HS-27A (cell line): ENCODE results near the gene PI16.
"Not testable (repeated sequence)": the region's sequence is repeated elsewhere in the genome, so short reads cannot be mapped to it uniquely, and the experiment has no call there.

Source experiments
- DNase-seq: peaks from one replicate; pipeline ENCODE4 v3.0.0-alpha.2; 2012; ENCODE audit warnings: low read depth, missing footprints

The PI16 gene

DNA sequence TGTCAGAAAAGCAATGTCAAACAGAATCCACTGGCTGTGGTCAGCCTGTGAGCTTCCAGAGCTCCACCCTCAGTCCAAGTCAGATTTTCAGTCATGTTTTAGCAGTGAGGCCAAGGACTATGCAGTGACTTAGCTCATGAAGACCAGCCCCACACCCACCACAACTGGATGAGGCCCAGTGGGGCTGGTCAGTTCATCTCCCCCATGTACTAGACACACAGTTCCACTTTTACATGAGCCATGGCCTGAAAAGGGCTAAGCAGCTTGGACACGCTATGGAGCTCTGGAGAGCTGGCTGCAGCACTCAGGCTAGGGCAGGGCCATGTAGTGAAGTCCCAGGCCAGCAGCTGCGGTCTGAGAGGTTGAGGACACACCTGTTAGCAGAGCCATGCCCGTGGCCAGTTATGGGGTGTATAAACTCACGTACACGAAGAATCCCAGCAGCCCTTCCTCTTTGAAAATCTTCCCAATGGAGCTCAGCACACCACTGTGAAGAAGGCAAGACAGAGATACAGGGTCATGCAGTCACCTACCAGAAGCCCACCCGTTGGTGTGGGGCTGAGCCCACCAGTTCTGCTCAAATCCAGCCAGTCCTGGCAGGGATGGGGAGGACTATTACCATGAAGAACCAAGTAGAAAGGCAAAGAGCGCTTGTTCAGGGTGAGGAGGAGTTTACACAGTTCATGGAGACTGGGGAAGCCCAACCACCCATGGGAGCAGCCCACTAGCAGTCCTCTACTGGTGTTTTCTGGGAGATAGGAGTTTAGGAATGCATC, 20.9 kb downstream of the PI16 start:
- DNase-seq, result no peak

GRCh38 chr6:36976007-36976264, 21.4 kb downstream of the PI16 start:
- no peak for DNase-seq

DNA sequence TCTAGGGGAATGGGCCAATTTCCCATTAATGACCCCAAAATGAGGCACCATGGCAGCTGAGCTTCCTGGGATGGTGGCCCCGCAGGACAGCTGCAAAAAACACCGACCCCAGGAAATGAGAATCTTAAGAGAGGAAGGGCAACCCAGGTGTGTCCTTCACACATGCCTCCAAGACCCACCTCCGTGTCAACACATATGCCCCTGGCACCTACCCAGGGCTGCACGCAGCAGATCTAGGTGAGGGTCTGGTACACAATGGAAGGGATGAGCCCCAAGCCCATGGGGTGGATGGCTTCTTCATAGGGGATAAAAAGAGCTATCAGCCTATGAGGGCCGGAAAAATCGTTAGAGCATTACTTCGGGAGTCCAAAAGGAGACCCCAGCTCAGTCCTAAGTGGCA, 22.0 kb downstream of the PI16 start:
- no peak for DNase-seq

DNA sequence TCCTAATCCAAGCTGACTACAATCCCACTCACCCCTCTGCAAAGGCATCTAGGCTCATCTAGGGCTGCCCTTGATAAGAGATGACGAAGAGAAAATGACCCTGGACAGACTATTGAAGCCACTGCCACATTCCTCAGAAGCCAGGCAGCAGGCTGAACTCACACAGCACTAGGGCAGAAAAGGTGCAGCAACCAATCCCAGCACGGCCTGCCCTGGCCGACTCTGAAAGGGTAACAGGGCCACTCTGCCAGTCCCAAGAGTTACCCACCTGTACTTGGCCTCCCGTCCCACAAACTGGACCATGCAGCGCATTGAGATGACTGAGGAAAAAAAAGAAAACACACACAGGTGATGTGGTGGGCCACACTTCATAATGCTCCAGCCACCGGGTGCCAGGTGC, 22.4 kb downstream of the PI16 start:
- no peak for DNase-seq

- DNase-seq, result no peak
These were observed 23.0 kb downstream of the PI16 start for GRCh38 chr6:36977470-36977941.

DNA sequence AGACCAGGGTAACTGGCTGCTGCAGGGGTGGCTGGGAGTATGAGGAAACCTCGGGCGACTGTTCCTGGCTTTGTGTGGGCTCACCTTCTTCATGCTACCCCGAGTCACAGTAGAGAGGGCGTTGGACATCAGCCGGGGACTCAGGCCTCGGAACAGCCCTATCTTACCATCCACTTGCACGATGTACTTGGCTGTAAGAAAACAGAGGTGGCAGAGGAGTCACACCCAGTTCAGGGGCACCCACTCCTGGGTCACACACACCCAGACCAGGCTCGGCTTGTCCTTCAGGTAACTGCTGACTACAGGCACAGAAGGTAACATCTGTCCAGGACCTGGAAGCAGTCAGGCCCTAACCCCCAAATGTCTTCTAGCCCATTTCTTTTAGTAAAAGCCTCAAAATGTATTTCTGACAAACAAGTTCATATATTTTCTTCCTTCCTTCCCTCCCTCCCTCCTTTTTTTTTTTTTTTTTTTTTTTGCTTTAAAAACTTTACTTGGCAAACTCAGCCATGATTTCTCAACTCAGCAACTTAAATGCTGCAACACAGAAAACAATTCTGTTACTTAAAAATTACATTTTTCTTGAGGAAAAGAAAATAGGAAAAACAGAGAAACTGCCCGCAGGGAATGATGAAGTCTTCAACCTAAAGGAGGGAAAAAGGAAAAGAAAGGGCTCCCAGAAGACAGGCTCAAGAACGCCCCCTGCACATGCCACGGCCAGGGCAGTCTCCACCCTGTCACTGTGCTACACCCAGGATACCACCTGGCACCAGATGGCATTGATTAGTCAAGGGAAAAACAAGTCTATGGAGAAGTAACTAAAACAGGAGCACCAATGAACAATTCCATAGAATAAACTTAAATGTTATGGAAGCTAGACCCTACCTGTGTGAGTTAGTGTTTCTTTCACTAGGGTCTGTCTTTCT, 24.1 kb downstream of the PI16 start:
- no peak for DNase-seq

DNA sequence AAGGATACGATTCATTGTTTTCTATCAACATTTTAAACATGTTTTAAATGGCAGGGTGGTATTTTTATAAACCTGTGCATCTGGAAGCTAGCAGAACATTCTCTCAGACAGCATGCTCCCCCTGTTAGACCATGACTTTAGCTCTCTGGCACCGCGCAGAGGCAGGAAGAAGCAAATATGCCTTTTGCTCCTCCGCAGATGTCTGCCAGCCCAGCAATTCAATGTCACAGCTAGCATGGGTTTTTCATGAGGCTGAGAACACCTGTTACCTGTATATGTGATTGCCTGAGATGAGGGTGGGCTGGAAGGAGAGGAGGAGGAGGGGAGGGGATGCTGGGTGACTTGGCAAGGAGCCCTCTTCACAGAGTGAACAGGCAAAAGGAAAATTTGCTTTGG, 24.8 kb downstream of the PI16 start:
- DNase-seq, result no peak

GRCh38 chr6:36980129-36980528, 25.6 kb downstream of the PI16 start:
- no peak for DNase-seq

- no peak for DNase-seq
These were observed 26.5 kb downstream of the PI16 start for GRCh38 chr6:36980876-36981619.

DNA sequence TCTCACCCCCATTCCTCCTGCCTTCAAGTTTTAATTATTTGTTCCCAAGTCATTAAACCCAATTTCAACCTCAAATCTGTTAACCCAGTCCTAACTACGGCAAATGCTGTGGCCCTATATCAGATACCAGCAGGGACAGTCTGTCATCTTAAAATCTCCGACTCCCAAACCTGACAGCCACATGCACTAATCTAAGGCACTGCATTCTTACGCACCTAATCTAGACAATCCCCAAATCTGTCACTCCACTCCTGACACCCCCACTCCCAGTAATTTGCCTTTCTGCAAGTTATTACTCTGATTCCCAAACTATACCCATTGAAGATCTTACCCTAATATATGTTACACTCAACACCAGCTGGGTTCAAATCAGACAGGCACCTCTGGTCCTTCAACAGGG, 29.0 kb downstream of the PI16 start:
- no peak for DNase-seq

DNA sequence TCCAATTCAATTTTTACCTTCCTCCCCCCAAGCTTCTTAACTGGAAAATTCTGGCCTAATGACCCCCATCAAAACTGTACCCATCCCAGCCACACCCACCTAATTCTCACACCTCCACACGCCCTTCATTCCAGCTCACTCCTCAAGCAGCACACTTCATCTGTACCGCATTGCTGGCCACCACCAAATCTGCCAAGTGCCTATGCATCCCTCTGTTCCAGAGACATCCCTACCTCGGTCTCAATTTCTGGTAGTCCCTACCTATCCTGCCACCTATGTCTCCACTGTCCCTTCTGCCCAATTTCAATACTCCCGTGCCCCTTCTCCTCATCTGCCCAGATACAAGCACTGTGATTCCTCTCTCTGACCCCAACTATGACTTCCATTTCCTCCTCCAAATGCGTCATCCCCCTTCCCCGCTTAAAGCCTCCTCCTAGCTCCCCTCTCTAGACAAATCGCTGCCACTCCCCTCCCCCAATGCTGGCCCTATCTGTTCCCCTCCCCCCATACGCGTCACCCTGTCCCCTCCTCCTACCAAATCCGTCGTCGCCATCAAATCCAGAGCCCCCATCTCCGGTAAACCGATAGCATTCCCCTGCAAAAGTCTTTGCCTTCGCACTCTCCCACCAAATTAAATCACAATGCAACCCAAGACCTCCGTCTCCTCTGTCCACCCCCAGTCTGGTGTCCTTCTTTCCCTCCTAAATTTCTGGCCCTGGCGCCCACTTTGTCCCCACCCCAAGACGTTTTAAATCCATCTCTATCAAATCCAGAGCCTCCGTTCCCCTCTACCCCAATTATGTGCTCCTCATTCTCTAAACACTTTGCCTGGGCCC, 30.3 kb downstream of the PI16 start:
- DNase-seq, result peak; percentile 51

GRCh38 chr6:36985417-36985807, 30.9 kb downstream of the PI16 start:
- no peak for DNase-seq

- DNase-seq, result peak; percentile 68
These were observed 31.5 kb downstream of the PI16 start, which contains the start of gene MTCH1 for GRCh38 chr6:36985808-36986703. Gene MTCH1 (minus strand): TSS chr6:36986196. CDS start chr6:36986173, 23 bp downstream.

GRCh38 chr6:36986704-36987047, 32.1 kb downstream of the PI16 start:
- DNase-seq, result no peak

GRCh38 chr6:36989264-36989663, 34.7 kb downstream of the PI16 start:
- DNase-seq, result no peak

DNA sequence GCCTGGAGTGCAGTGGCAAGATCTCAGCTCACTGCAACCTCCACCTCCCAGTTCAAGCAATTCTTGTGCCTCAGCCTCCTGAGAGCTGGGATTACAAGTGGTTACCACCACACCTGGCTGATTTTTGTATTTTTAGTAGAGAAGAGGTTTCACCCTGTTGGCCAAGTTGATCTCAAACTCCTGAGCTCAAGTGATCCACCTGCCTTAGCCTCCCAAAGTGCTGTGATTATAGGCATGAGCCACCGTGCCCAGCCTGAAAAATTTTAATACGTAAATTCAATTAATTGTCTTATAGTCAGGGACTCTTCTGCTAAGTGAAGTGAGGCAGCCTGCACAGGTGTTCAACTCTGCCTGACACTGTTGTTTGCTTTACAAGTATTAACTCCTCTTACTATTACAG, 35.9 kb downstream of the PI16 start:
- DNase-seq, result not testable (repeated sequence)

- no peak for DNase-seq
These were observed 43.5 kb downstream of the PI16 start for GRCh38 chr6:36997811-36998722.

DNA sequence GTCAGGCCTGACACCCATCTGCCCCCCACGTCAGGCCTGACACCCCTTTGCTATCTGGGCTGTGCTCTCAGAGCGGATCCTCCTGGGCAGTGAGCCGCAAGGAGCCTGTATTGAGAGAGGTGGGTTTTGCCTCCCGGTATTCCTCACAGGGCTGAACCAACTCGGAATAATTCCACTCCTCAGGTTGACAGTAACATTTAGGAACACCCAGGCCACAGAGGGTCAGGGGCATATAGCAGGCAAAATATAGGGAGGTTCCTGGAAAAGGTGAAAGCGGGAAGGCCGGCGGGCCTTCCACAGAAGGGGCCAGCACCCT, 44.1 kb downstream of the PI16 start:
- no peak for DNase-seq

DNA sequence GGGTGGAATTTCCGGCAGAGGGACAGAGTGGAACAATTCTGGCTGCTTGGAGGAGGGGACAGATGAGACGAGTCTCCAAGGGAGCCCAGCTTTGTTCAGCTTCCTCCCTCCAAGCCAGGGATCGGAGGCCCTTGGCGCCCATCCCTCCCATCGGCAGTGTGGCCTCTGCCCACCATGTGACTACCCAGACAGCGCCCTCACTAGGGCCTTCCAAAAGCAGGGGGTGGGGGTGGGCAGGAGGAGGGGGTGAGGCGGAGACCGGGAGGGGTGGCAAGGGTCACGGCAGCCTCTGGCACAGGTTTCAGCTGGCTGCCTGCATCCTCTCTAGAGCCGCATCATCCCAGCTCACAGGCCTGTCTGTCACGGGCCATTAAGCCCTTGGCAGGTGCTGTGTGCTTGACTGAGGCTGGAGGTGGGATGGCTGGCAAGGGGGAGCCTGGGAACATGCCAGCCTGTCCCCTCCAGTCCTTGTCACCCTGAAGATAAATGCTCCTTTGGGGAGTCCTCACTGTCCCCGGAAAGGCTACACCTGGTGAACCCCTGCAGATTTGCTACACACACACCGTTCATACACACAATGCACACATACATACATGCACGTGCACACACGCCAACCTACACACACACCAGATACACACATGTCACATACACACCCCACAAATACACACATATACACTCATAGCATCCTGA, 44.7 kb downstream of the PI16 start:
- DNase-seq, result no peak
